ENCODE results near the gene BANF1. TPM values are rescaled to one million over a fixed set of nuclear protein-coding genes. Genes with fewer than 3 reads are reported as not detected.

BANF1 gene
- total and polyA plus RNA-seq, 4 donors: 17.7 to 315 (median 159) TPM

DNA sequence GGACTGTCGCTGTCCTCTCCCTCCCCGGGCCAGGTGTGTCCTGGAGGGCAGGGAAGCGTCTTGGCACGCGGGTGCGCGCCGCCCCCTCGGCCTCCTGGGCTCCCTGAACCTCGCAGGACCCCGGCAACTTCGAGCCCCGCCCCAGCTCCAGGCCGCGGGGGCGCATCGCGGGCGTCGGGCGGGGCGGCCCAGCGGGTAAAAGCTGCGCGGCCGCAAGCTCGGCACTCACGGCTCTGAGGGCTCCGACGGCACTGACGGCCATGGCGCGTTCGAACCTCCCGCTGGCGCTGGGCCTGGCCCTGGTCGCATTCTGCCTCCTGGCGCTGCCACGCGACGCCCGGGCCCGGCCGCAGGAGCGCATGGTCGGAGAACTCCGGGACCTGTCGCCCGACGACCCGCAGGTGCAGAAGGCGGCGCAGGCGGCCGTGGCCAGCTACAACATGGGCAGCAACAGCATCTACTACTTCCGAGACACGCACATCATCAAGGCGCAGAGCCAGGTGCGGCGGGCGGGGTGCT is 9.5 kb downstream of the BANF1 start, which contains the start of gene CST6:
Gene CST6 (plus strand): TSS at position 224 of the 519 bp plus-strand sequence. CDS start 37 bp downstream, at position 261.
- no peaks in the 10 kb centered on the region for H3K9me3 ChIP-seq (ENCODE audit: control insufficient read depth in 4 of 4, insufficient read depth in 3 of 4, low read length in 3 of 4)
- peaks cover 0 to 9% (median 0%) of the 10 kb centered on the region in 5 donors for H3K4me1 ChIP-seq (ENCODE audit: control insufficient read depth in 5 of 5, insufficient read depth in 5 of 5, low read length in 5 of 5)
- WGBS, 2 donors: 8 to 10% methylated on average over 54 to 61 of the region's 61 CpGs
- H3K4me3 ChIP-seq: no peak within 1 kb of the TSS
- DNase-seq (no peak), ATAC-seq (ENCODE audit: insufficient read depth, low FRiP score) (no peak)
- H3K9ac ChIP-seq (ENCODE audit: insufficient read depth in 1 of 2, low read length in 2 of 2): no peak within 1 kb of the TSS
- H3K27ac ChIP-seq (ENCODE audit: low read depth in 1 of 2, low read length in 1 of 2): peak within 1 kb of the TSS in 1 of 2 donors; percentile 72
- no peaks in the 10 kb centered on the region for H3K36me3 ChIP-seq (ENCODE audit: control insufficient read depth in 4 of 4, insufficient read depth in 4 of 4, low read length in 4 of 4)
- H3K27me3 ChIP-seq (ENCODE audit: control insufficient read depth in 3 of 3, insufficient read depth in 3 of 3, low read length in 2 of 3): peaks cover 0 to 24% (median 20%) of the 10 kb centered on the region in 3 donors
- TF ChIP-seq, protein P1, sequence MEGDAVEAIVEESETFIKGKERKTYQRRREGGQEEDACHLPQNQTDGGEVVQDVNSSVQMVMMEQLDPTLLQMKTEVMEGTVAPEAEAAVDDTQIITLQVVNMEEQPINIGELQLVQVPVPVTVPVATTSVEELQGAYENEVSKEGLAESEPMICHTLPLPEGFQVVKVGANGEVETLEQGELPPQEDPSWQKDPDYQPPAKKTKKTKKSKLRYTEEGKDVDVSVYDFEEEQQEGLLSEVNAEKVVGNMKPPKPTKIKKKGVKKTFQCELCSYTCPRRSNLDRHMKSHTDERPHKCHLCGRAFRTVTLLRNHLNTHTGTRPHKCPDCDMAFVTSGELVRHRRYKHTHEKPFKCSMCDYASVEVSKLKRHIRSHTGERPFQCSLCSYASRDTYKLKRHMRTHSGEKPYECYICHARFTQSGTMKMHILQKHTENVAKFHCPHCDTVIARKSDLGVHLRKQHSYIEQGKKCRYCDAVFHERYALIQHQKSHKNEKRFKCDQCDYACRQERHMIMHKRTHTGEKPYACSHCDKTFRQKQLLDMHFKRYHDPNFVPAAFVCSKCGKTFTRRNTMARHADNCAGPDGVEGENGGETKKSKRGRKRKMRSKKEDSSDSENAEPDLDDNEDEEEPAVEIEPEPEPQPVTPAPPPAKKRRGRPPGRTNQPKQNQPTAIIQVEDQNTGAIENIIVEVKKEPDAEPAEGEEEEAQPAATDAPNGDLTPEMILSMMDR (IDR thresholded peaks at IDR 0.05; ENCODE audit: control extremely low read depth, extremely low read depth): no peak

DNA sequence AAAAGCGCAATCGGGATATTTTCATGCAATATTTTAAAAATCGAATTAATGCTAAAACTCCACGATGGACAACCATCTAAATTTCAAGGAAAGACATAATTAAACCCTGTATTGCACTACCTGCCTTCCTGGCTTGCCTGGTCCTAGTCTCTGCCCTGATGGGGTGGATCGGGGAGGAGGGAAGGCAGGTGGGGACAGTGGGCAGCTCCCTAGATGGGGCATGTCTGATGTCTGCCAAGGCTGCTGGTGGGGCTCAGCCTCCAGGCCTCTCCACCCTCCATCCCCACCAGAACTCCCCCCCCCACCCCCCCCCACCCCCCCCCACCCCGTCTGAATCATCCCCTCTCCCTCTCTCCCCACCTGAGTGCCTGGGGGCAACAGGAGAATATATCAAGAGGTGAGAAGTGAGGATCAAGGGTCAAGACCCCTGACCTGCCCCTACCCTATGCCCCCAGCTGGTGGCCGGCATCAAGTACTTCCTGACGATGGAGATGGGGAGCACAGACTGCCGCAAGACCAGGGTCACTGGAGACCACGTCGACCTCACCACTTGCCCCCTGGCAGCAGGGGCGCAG is 10.2 kb downstream of the BANF1 start:
- WGBS, 2 donors: 55 to 59% methylated on average over 11 of the region's 12 CpGs
- ATAC-seq (ENCODE audit: insufficient read depth, low FRiP score): no peak
- Histone ChIP-seq H3K4me1 (ENCODE audit: control insufficient read depth in 5 of 5, insufficient read depth in 5 of 5, low read length in 5 of 5) (peaks cover 0 to 9% (median 0%) of the 10 kb centered on the region in 5 donors), H3K9ac (ENCODE audit: insufficient read depth in 1 of 2, low read length in 2 of 2) (no peak overlapping the region), H3K9me3 (ENCODE audit: control insufficient read depth in 4 of 4, insufficient read depth in 3 of 4, low read length in 3 of 4) (no peaks in the 10 kb centered on the region), H3K27ac (ENCODE audit: low read depth in 1 of 2, low read length in 1 of 2) (no peak overlapping the region), H3K4me3 (no peak overlapping the region), H3K36me3 (ENCODE audit: control insufficient read depth in 4 of 4, insufficient read depth in 4 of 4, low read length in 4 of 4) (no peaks in the 10 kb centered on the region), H3K27me3 (ENCODE audit: control insufficient read depth in 3 of 3, insufficient read depth in 3 of 3, low read length in 2 of 3) (peaks cover 0 to 24% (median 20%) of the 10 kb centered on the region in 3 donors)
- TF ChIP-seq, protein P1 (IDR thresholded peaks at IDR 0.05; ENCODE audit: control extremely low read depth, extremely low read depth): no peak
- DNase-seq: no peak

DNA sequence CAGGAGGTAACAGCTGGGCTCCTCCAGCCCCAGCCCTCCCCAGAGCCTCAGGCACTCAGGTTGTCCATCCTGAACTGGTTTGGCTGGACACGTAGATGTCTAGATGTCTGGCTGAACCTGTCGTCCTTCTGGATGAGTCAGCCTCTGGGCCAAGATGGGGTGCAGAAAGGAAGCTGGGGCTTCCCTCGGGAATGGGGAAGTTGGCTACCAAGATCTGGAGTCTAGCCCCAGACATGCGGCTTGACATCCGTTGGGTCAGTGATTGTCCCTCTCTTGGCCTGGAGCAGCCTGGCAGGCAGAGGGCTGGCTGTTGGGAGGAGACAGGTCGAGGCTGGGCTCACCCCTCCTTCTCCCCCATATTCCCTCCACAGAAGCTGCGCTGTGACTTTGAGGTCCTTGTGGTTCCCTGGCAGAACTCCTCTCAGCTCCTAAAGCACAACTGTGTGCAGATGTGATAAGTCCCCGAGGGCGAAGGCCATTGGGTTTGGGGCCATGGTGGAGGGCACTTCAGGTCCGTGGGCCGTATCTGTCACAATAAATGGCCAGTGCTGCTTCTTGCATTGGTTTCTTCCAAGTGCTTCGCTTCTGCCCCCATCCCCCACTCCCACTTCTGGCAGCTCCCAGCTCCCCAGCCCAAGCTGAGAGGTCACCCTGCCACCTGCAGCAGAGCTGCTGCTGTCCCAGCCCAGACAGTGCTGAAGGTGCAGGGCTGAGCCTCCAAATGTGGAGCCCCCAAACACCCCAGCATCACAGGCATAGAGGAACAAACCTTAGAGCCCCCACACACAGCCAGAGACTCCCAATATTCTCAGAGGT is 10.9 kb downstream of the BANF1 start:
- H3K27ac ChIP-seq (ENCODE audit: low read depth in 1 of 2, low read length in 1 of 2): peak overlapping the region in 1 of 2 donors; percentile 15
- H3K4me3 ChIP-seq: no peak overlapping the region
- 33 to 43% methylated on average over 12 of the region's 12 CpGs for WGBS, 2 donors
- DNase-seq (no peak), ATAC-seq (ENCODE audit: insufficient read depth, low FRiP score) (no peak)
- H3K27me3 ChIP-seq (ENCODE audit: control insufficient read depth in 3 of 3, insufficient read depth in 3 of 3, low read length in 2 of 3): peaks cover 0 to 24% (median 20%) of the 10 kb centered on the region in 3 donors
- peaks cover 0 to 9% (median 0%) of the 10 kb centered on the region in 5 donors for H3K4me1 ChIP-seq (ENCODE audit: control insufficient read depth in 5 of 5, insufficient read depth in 5 of 5, low read length in 5 of 5)
- H3K36me3 ChIP-seq (ENCODE audit: control insufficient read depth in 4 of 4, insufficient read depth in 4 of 4, low read length in 4 of 4): no peaks in the 10 kb centered on the region
- no peaks in the 10 kb centered on the region for H3K9me3 ChIP-seq (ENCODE audit: control insufficient read depth in 4 of 4, insufficient read depth in 3 of 4, low read length in 3 of 4)
- no peak overlapping the region for H3K9ac ChIP-seq (ENCODE audit: insufficient read depth in 1 of 2, low read length in 2 of 2)
- TF ChIP-seq, protein P1 (IDR thresholded peaks at IDR 0.05; ENCODE audit: control extremely low read depth, extremely low read depth): no peak

Measured in lung (tissue), 12 donors.